HepG2 (cell line): ENCODE data around the gene BCL2L2. TPM values are rescaled to one million over a fixed set of nuclear protein-coding genes. Genes with fewer than 3 reads are reported as not detected.

Experiments used
- GRHL1 ChIP-seq: sonication (generic); formaldehyde crosslinking; conservative IDR thresholded peaks from 2 replicates; pipeline ENCODE4 v1.8.0; 2022; ENCODE audit warnings: missing genetic modification reagents
- HNF4A ChIP-seq: sonication (generic); formaldehyde crosslinking; IDR thresholded peaks from 2 replicates; pipeline ENCODE4 v1.4.0; 2020; ENCODE audit warnings: missing genetic modification reagents
- HNF4G ChIP-seq, 2 experiments: sonication (generic) in 1 of 2; formaldehyde crosslinking in 1 of 2; IDR thresholded peaks; 2 replicates each; pipeline versions ENCODE4 v1.4.0 to v1.6.1; 2011 to 2020; ENCODE audit warnings: borderline replicate concordance in 2 of 2, low read depth in 2 of 2, mild to moderate bottlenecking in 2 of 2, low read length in 1 of 2, missing genetic modification reagents in 1 of 2, moderate library complexity in 1 of 2
- KIAA2018 ChIP-seq: sonication (generic); formaldehyde crosslinking; IDR thresholded peaks from 2 replicates; pipeline ENCODE4 v1.5.0; 2020; ENCODE audit warnings: mild to moderate bottlenecking, missing genetic modification reagents, borderline replicate concordance
- MBNL3 ChIP-seq: fragments of 250-450 bp; sonication (Bioruptor Pico); conservative IDR thresholded peaks from 2 replicates; pipeline ENCODE4 v1.8.0; 2022; ENCODE audit warnings: mild to moderate bottlenecking, inconsistent platforms
- MYPOP ChIP-seq: sonication (generic); formaldehyde crosslinking; IDR thresholded peaks from 2 replicates; pipeline ENCODE4 v1.8.1; 2023; ENCODE audit warnings: mild to moderate bottlenecking, moderate library complexity, missing genetic modification reagents
- TRIM24 ChIP-seq: sonication (generic); formaldehyde crosslinking; IDR thresholded peaks from 2 replicates; pipeline ENCODE4 v1.8.0; 2022; ENCODE audit warnings: mild to moderate bottlenecking, missing genetic modification reagents
- ZBTB4 ChIP-seq: sonication (generic); formaldehyde crosslinking; IDR thresholded peaks from 2 replicates; pipeline ENCODE4 v1.4.0; 2020; ENCODE audit warnings: missing genetic modification reagents, mild to moderate bottlenecking, borderline replicate concordance
- ZNF598 ChIP-seq: sonication (generic); formaldehyde crosslinking; IDR thresholded peaks from 2 replicates; pipeline ENCODE4 v1.5.1; 2020; ENCODE audit warnings: mild to moderate bottlenecking, missing genetic modification reagents, borderline replicate concordance
- ZNF619 ChIP-seq: sonication (generic); formaldehyde crosslinking; IDR thresholded peaks from 2 replicates; pipeline ENCODE4 v1.4.0; 2020; ENCODE audit warnings: mild to moderate bottlenecking, missing genetic modification reagents
- polyA plus RNA-seq, 8 experiments: library from polyadenylated mRNA; depleted of rRNA in 3 of 8; stranded (reverse) in 7 of 8; unstranded in 1 of 8; fragments of >200 nt; fragmentation: Illumina TruSeq in 4 of 8; extraction: Trizol in 4 of 8; gene quantifications; 2 replicates each; pipeline versions ENCODE4 v1.2.1 to v1.2.3, GENCODE V29; 2011 to 2016; ENCODE audit warnings: low read depth in 4 of 8, missing spikeins in 1 of 8, mixed read lengths in 1 of 8; ENCODE audit not compliant: insufficient read depth in 1 of 8
- total RNA-seq, 5 experiments: library from RNA; depleted of rRNA; stranded (reverse); fragments of >200 nt; fragmentation: Illumina TruSeq; extraction: Trizol; gene quantifications; 2 replicates each; pipeline ENCODE4 v1.2.3, GENCODE V29; 2016; ENCODE audit warnings: low read depth in 1 of 5

BCL2L2 gene
- total and polyA plus RNA-seq, 2 of the 13 experiments (the other 11 are each of a cell fraction or from before 2014, with no cell fraction given): 28.1 to 49.8 TPM

- TF ChIP-seq ZBTB4 (CRISPR knock-in tag) (peak; percentile 7; the same call in 1 of the 2 replicates), MBNL3 (CRISPR knock-in tag) (no peak), ZNF619 (CRISPR knock-in tag) (0 out of 2 replicates have a peak, but pooled peaks have one; percentile 9), HNF4G (IDR thresholded peaks at IDR 0.05; ENCODE audit: borderline replicate concordance, low read depth, low read length) (no peak), HNF4G (CRISPR knock-in tag; IDR thresholded peaks at IDR 0.05; ENCODE audit: borderline replicate concordance, low read depth) (no peak), KIAA2018 (CRISPR knock-in tag) (no peak), GRHL1 (CRISPR knock-in tag) (no peak), TRIM24 (CRISPR knock-in tag) (no peak), ZNF598 (CRISPR knock-in tag) (0 out of 2 replicates have a peak, but pooled peaks have one; percentile 42), MYPOP (no peak), HNF4A (peak; percentile 51)
These were observed 5.2 kb upstream of the BCL2L2 start (continued) for GRCh38 chr14:23301288-23301968.
